Neural cell (in vitro differentiated cells): ENCODE measurements around the gene ODAD3.

Experiments used
- CTCF ChIP-seq: fragments of 450-650 bp; IDR thresholded peaks from 2 replicates; pipeline ENCODE4 v1.5.1; 2014; ENCODE audit warnings: antibody characterized with exemption, mild to moderate bottlenecking, moderate library complexity; ENCODE audit not compliant: poor library complexity, severe bottlenecking
- EP300 ChIP-seq: fragments of 450-650 bp; conservative IDR thresholded peaks from 2 replicates; pipeline ENCODE4 v1.6.1; 2014; ENCODE audit warnings: antibody characterized with exemption, mild to moderate bottlenecking, moderate library complexity; ENCODE audit not compliant: poor library complexity, severe bottlenecking
- EZH2 ChIP-seq: fragments of 200-600, 300-800 bp; shearing (Covaris generic), sonication (generic); IDR thresholded peaks from 2 replicates; pipeline ENCODE4 v1.6.1; 2014; ENCODE audit warnings: antibody characterized with exemption, low read length, borderline replicate concordance, mild to moderate bottlenecking; ENCODE audit not compliant: insufficient read depth, poor library complexity, severe bottlenecking
- MXI1 ChIP-seq: fragments of 450-650 bp; conservative IDR thresholded peaks from 2 replicates; pipeline ENCODE4 v1.6.1; 2014; ENCODE audit warnings: antibody characterized with exemption, mild to moderate bottlenecking; ENCODE audit not compliant: poor library complexity, severe bottlenecking
- POLR2AphosphoS5 ChIP-seq: IDR thresholded peaks from 2 replicates; pipeline ENCODE4 v1.6.1; 2012
- RAD21 ChIP-seq: fragments of 450-650 bp; conservative IDR thresholded peaks from 2 replicates; pipeline ENCODE4 v1.6.1; 2014; ENCODE audit warnings: antibody characterized with exemption, mild to moderate bottlenecking, moderate library complexity
- REST ChIP-seq: IDR thresholded peaks from 2 replicates; pipeline ENCODE4 v1.6.1; 2012; ENCODE audit warnings: borderline replicate concordance
- SMC3 ChIP-seq: fragments of 450-650 bp; conservative IDR thresholded peaks from 2 replicates; pipeline ENCODE4 v1.6.1; 2014; ENCODE audit warnings: antibody characterized with exemption, mild to moderate bottlenecking, moderate library complexity; ENCODE audit not compliant: poor library complexity
- TAF1 ChIP-seq: IDR thresholded peaks from 2 replicates; pipeline ENCODE4 v1.6.1; 2012; ENCODE audit warnings: low read depth

- TF ChIP-seq CTCF, result no peak
- no peak for TF ChIP-seq REST
- no peak for TF ChIP-seq POLR2AphosphoS5
- no peak for TF ChIP-seq RAD21
- TF ChIP-seq EZH2, result no peak
- no peak for TF ChIP-seq MXI1
- TF ChIP-seq EP300, result no peak
- TF ChIP-seq TAF1, result no peak
- TF ChIP-seq SMC3, result no peak
Measured at GRCh38 chr19:11483366-11484111, 48.6 kb upstream of the ODAD3 start.
